ENCODE data around the gene PLA2G12B. TPM values are rescaled to one million over a fixed set of nuclear protein-coding genes. Genes with fewer than 3 reads are reported as not detected.
"Not testable (repeated sequence)": the region's sequence is repeated elsewhere in the genome, so short reads cannot be mapped to it uniquely, and the experiment has no call there.

PLA2G12B gene
- polyA plus RNA-seq, 1 experiment: not detected

DNA sequence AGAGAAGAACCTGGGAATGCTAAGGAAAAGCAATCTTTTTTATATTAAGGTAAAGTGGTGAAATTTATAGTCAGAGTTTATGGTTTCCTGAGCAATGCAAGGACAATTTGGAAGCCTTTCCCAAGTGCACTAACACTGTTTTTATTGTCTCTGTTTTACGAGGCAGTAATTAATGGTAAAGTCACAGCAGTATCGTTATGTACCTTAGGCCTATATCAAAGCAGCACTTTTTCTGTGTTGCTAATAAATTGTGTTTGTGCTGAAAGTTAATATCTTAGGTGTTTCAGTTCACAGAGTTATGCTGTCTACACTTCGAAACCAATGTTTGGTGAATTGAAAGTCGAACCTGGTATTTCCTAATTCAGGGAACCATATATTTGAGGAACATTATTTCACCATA lies 41.9 kb downstream of the PLA2G12B start:
- ChIA-PET CTCF (no interaction called here), POLR2A (no interaction called here)
- no peaks in the 10 kb centered on the region for H3K9me3 ChIP-seq (ENCODE audit: control insufficient read depth, insufficient read depth, low read length)
- no peak overlapping the region for H3K27ac ChIP-seq (ENCODE audit: low read depth, low read length)
- H3K4me3 ChIP-seq (ENCODE audit: low read depth, low read length): no peak overlapping the region
- TF ChIP-seq, protein P1, sequence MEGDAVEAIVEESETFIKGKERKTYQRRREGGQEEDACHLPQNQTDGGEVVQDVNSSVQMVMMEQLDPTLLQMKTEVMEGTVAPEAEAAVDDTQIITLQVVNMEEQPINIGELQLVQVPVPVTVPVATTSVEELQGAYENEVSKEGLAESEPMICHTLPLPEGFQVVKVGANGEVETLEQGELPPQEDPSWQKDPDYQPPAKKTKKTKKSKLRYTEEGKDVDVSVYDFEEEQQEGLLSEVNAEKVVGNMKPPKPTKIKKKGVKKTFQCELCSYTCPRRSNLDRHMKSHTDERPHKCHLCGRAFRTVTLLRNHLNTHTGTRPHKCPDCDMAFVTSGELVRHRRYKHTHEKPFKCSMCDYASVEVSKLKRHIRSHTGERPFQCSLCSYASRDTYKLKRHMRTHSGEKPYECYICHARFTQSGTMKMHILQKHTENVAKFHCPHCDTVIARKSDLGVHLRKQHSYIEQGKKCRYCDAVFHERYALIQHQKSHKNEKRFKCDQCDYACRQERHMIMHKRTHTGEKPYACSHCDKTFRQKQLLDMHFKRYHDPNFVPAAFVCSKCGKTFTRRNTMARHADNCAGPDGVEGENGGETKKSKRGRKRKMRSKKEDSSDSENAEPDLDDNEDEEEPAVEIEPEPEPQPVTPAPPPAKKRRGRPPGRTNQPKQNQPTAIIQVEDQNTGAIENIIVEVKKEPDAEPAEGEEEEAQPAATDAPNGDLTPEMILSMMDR (IDR thresholded peaks at IDR 0.05; ENCODE audit: low read depth, low read length): no peak
- no peak for DNase-seq (ENCODE audit: low read depth, low spot score)
- peaks cover 2% of the 10 kb centered on the region for H3K27me3 ChIP-seq (ENCODE audit: control insufficient read depth, insufficient read depth, low read length)

- ChIA-PET POLR2A (no interaction called here), CTCF (no interaction called here)
- Histone ChIP-seq H3K4me3 (ENCODE audit: low read depth, low read length) (no peak overlapping the region), H3K27ac (ENCODE audit: low read depth, low read length) (no peak overlapping the region), H3K9me3 (ENCODE audit: control insufficient read depth, insufficient read depth, low read length) (no peaks in the 10 kb centered on the region), H3K27me3 (ENCODE audit: control insufficient read depth, insufficient read depth, low read length) (peaks cover 5% of the 10 kb centered on the region)
- TF ChIP-seq, protein P1 (IDR thresholded peaks at IDR 0.05; ENCODE audit: low read depth, low read length): no peak
- DNase-seq (ENCODE audit: low read depth, low spot score): no peak
These were observed 42.8 kb downstream of the PLA2G12B start for GRCh38 chr10:72911758-72912157.

- Histone ChIP-seq H3K4me3 (ENCODE audit: low read depth, low read length) (no peak overlapping the region), H3K27me3 (ENCODE audit: control insufficient read depth, insufficient read depth, low read length) (peaks cover 5% of the 10 kb centered on the region), H3K27ac (ENCODE audit: low read depth, low read length) (no peak overlapping the region), H3K9me3 (ENCODE audit: control insufficient read depth, insufficient read depth, low read length) (no peaks in the 10 kb centered on the region)
- no peak for DNase-seq (ENCODE audit: low read depth, low spot score)
- POLR2A ChIA-PET: no interaction called here
- CTCF ChIA-PET: no interaction called here
- TF ChIP-seq, protein P1 (IDR thresholded peaks at IDR 0.05; ENCODE audit: low read depth, low read length): no peak
These were observed 43.9 kb downstream of the PLA2G12B start for GRCh38 chr10:72910705-72911104.

GRCh38 chr10:72906446-72906845 lies 48.2 kb downstream of the PLA2G12B start:
- TF ChIP-seq, protein P1 (IDR thresholded peaks at IDR 0.05; ENCODE audit: low read depth, low read length): no peak

DNA sequence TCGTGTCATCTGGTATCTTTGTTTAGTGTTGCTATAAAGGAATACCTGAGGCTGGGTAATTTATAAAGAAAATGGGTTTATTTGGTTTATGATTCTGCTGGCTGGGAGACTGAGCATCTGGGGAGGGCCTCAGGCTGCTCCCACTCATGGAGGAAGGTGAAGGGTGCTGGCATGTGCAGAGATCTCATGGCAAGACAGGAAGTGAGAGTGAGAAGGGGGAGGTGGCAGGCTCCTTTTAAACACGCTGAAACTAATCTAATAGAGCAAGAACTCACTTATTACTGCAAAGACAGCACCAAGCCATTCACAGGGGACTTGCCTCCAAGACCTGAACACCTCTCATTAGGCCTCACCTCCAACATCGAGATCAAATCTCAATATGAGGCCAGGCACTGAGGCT lies 49.8 kb downstream of the PLA2G12B start:
- DNase-seq (ENCODE audit: low read depth, low spot score): no peak
- ChIA-PET CTCF (no interaction called here), POLR2A (no interaction called here)

More at GRCh38 chr10:72906446-72906845, 48.2 kb downstream of the PLA2G12B start:
- ChIA-PET POLR2A (no interaction called here), CTCF (no interaction called here)
- Histone ChIP-seq H3K27ac (ENCODE audit: low read depth, low read length) (no peak overlapping the region), H3K27me3 (ENCODE audit: control insufficient read depth, insufficient read depth, low read length) (peaks cover 4% of the 10 kb centered on the region), H3K9me3 (ENCODE audit: control insufficient read depth, insufficient read depth, low read length) (no peaks in the 10 kb centered on the region), H3K4me3 (ENCODE audit: low read depth, low read length) (no peak overlapping the region)
- DNase-seq (ENCODE audit: low read depth, low spot score): no peak

GRCh38 chr10:72903941-72904446 lies 50.6 kb downstream of the PLA2G12B start:
- CTCF ChIA-PET; H3K4me3 ChIP-seq (ENCODE audit: low read depth, low read length); H3K9me3 ChIP-seq (ENCODE audit: control insufficient read depth, insufficient read depth, low read length); H3K27ac ChIP-seq (ENCODE audit: low read depth, low read length); POLR2A ChIA-PET; DNase-seq (ENCODE audit: low read depth, low spot score); H3K27me3 ChIP-seq (ENCODE audit: control insufficient read depth, insufficient read depth, low read length): not testable (repeated sequence)

More for the DNA sequence above, 49.8 kb downstream of the PLA2G12B start:
- no peak overlapping the region for H3K4me3 ChIP-seq (ENCODE audit: low read depth, low read length)
- no peaks in the 10 kb centered on the region for H3K9me3 ChIP-seq (ENCODE audit: control insufficient read depth, insufficient read depth, low read length)
- TF ChIP-seq, protein P1 (IDR thresholded peaks at IDR 0.05; ENCODE audit: low read depth, low read length): no peak
- H3K27me3 ChIP-seq (ENCODE audit: control insufficient read depth, insufficient read depth, low read length): peaks cover 4% of the 10 kb centered on the region
- no peak overlapping the region for H3K27ac ChIP-seq (ENCODE audit: low read depth, low read length)

Data from AG04450 (cell line).